ENCODE data around the gene IQCH. TPM values are rescaled to one million over a fixed set of nuclear protein-coding genes. Genes with fewer than 3 reads are reported as not detected.

IQCH gene
- total and polyA plus RNA-seq, 2 of the 4 experiments (the other 2 are of a cell fraction) = 0.60 to 2.5 TPM

GRCh38 chr15:67422296-67422695 lies 167.7 kb downstream of the IQCH start:
- H3K36me3 ChIP-seq (ENCODE audit: control insufficient read depth, insufficient read depth, low read length) = no peaks in the 10 kb centered on the region
- no peaks in the 10 kb centered on the region for H3K4me1 ChIP-seq (ENCODE audit: control insufficient read depth, insufficient read depth, low read length)
- no peak overlapping the region for H2BK5ac ChIP-seq (ENCODE audit: low read depth, low read length, poor library complexity, severe bottlenecking)
- H3K4ac ChIP-seq (ENCODE audit: low read depth, low read length) = no peak overlapping the region
- no peak overlapping the region for H3K9ac ChIP-seq (ENCODE audit: low read depth, low read length)
- H4K91ac ChIP-seq (ENCODE audit: insufficient read depth, low read depth, low read length) = no peak overlapping the region
- H2BK15ac ChIP-seq (ENCODE audit: low read depth, low read length) = no peak overlapping the region
- H3K27me3 ChIP-seq (ENCODE audit: control insufficient read depth, insufficient read depth, low read length) = no peaks in the 10 kb centered on the region; the same call in 1 of the 2 replicates
- H3K56ac ChIP-seq (ENCODE audit: extremely low read depth, insufficient read depth, low read length) = no peak overlapping the region
- TF ChIP-seq NFE2L2 (IDR thresholded peaks at IDR 0.05; ENCODE audit: low read depth, low read length) (no peak), USF2 (IDR thresholded peaks at IDR 0.05; ENCODE audit: low read depth, low read length) (no peak), POLR2A (IDR thresholded peaks at IDR 0.05; ENCODE audit: low read depth, low read length) (no peak), MAFK (IDR thresholded peaks at IDR 0.05; ENCODE audit: low read depth, low read length) (no peak), RCOR1 (IDR thresholded peaks at IDR 0.05; ENCODE audit: insufficient replicate concordance, low read length) (no peak), CEBPB (IDR thresholded peaks at IDR 0.05; ENCODE audit: low read depth, low read length) (no peak), RAD21 (IDR thresholded peaks at IDR 0.05; ENCODE audit: low read length) (no peak), BHLHE40 (IDR thresholded peaks at IDR 0.05; ENCODE audit: low read depth, low read length) (no peak), ELK1 (IDR thresholded peaks at IDR 0.05; ENCODE audit: borderline replicate concordance, low read depth, low read length) (no peak), MXI1 (IDR thresholded peaks at IDR 0.05; ENCODE audit: borderline replicate concordance, low read depth, low read length) (no peak), MAZ (IDR thresholded peaks at IDR 0.05; ENCODE audit: borderline replicate concordance, low read depth, low read length) (no peak), CHD1 (IDR thresholded peaks at IDR 0.05; ENCODE audit: low read depth, low read length) (no peak), CTCF (conservative IDR thresholded peaks at IDR 0.05; ENCODE audit: low read depth, low read length) (no peak), SMC3 (IDR thresholded peaks at IDR 0.05; ENCODE audit: low read depth, low read length) (no peak), RFX5 (IDR thresholded peaks at IDR 0.05; ENCODE audit: low read depth, low read length) (no peak), FOS (IDR thresholded peaks at IDR 0.05; ENCODE audit: low read depth, low read length) (no peak)
- ChIA-PET POLR2A (ENCODE audit: unreplicated experiment) (no interaction called here), CTCF (no interaction called here)
- H4K20me1 ChIP-seq (ENCODE audit: insufficient read depth, low read length) = no peaks in the 10 kb centered on the region
- H3K23ac ChIP-seq (ENCODE audit: low read depth, low read length) = no peak overlapping the region
- no peak overlapping the region for H2BK120ac ChIP-seq (ENCODE audit: low read depth, low read length)
- dilution Hi-C loops (cut with HindIII; ENCODE audit: low sequenced_read_pairs, unreplicated experiment) = no loop called here
- H2BK20ac ChIP-seq (ENCODE audit: low read depth, low read length) = no peak overlapping the region
- H3K4me2 ChIP-seq (ENCODE audit: low read depth, low read length) = no peak overlapping the region
- no peak for ATAC-seq (ENCODE audit: low read depth)
- WGBS, 2 experiments (ENCODE audit: extremely low coverage in 2 of 2, insufficient read length in 1 of 2) = no CpG with 5 or more reads among the region's 1 CpG
- H4K5ac ChIP-seq (ENCODE audit: low read depth, low read length) = no peak overlapping the region
- no peak overlapping the region for H2AK9ac ChIP-seq (replicated peaks; ENCODE audit: low read depth, low read length, poor library complexity)
- no peak for DNase-seq
- H3K9me1 ChIP-seq (ENCODE audit: insufficient read depth, low read length) = peaks cover 3% of the 10 kb centered on the region; the same call in 1 of the 2 replicates
- in situ Hi-C loops (cut with MboI; ENCODE audit: low sequenced_read_pairs) = no loop called here
- no peak overlapping the region for H3K18ac ChIP-seq (ENCODE audit: low read depth, low read length)
- no TSS peak for BruUV-seq (replicated peaks)
- no peak overlapping the region for H3K14ac ChIP-seq (replicated peaks; ENCODE audit: low read depth, low read length)
- H3K79me1 ChIP-seq (ENCODE audit: low read depth in 1 of 2, low read length in 2 of 2) = no peaks in the 10 kb centered on the region
- H3K9me3 ChIP-seq (ENCODE audit: control insufficient read depth, insufficient read depth, low read length) = no peaks in the 10 kb centered on the region
- no peak overlapping the region for H4K8ac ChIP-seq (ENCODE audit: low read depth in 2 of 2, low read length in 2 of 2)
- no peak overlapping the region for H3K27ac ChIP-seq (ENCODE audit: insufficient read depth, low read length)
- H3K4me3 ChIP-seq (ENCODE audit: insufficient read depth, low read depth, low read length) = no peak overlapping the region
- intact Hi-C loops (cut with micrococcal nuclease) = no loop called here
- no peak overlapping the region for H2AK5ac ChIP-seq (ENCODE audit: low read depth, low read length)
- no peak overlapping the region for H2AFZ ChIP-seq (replicated peaks; ENCODE audit: low read length, poor library complexity)
